ENCODE results near the gene GMFB.

Gene GMFB

DNA sequence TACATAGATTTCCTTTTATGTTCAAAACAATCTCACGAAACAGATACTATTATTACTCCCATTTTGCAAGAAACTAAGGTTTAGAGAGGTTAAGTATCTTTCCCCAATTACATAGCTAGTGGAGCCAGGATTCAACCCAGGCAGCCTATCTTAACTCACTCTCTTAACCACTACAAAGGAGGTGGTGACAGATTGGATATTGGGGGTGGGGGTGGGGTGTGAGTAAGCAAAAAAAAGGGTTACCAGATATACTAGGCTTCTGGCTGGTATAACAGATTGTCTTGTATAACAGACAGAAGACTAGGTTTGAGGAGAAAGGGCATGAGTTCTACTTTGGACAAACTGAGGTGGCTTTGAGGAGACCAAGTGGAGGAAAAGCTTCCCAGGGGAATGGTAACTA, 2.1 kb downstream of the GMFB start:
- H3K27ac Mint-ChIP-seq: peak overlapping the region; percentile 54
- ATAC-seq (ENCODE audit: low read depth): no peak
- H3K36me3 Mint-ChIP-seq: peaks cover 9% of the 10 kb centered on the region
- peak overlapping the region; percentile 93 for H3K4me3 Mint-ChIP-seq
- H3K4me1 Mint-ChIP-seq: peaks cover 49% of the 10 kb centered on the region
- H3K27me3 Mint-ChIP-seq: no peaks in the 10 kb centered on the region
- no peaks in the 10 kb centered on the region for H3K9me3 Mint-ChIP-seq
- no peak for DNase-seq (ENCODE audit: low spot score in 2 of 2)

GRCh38 chr14:54483846-54484245, 4.9 kb downstream of the GMFB start:
- H3K27ac Mint-ChIP-seq: peak overlapping the region; percentile 80
- DNase-seq (ENCODE audit: low spot score in 2 of 2) (no peak), ATAC-seq (ENCODE audit: low read depth) (no peak)
- peaks cover 41% of the 10 kb centered on the region for H3K4me1 Mint-ChIP-seq
- H3K36me3 Mint-ChIP-seq: peaks cover 9% of the 10 kb centered on the region
- no peaks in the 10 kb centered on the region for H3K27me3 Mint-ChIP-seq
- H3K9me3 Mint-ChIP-seq: no peaks in the 10 kb centered on the region
- peak overlapping the region; percentile 45 for H3K4me3 Mint-ChIP-seq

DNA sequence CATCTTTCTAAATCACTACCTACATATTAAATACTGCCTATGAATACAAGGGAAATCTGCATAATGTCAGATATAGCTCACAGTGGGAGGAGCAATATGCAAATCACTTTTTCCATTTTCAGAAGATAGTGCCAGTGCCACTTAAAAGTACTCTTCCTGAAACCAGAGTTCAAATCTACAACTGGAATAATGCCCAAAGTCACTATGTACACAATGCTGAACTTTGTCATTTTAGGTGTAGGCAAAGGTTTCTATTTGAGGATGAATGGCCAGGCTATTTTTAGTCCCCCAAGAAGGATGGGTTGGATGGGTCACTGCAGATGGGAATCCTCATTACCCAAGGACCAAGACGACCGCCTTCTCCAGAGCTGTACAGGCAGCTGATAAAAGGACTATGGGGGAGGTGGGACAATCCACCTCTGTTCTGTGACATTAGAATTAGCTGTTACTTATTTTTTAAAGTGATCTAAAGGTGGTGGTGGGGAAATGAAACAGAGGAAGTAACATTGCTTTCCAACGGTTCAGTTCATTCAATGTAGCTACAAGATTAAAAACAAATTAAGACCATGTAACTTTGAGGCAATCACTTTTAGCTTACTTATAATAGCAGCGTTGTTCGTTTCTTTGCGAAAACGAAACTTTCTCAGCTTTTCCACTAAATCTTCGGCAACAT, 5.6 kb downstream of the GMFB start:
- no peak for DNase-seq (ENCODE audit: low spot score in 2 of 2)
- peaks cover 39% of the 10 kb centered on the region for H3K4me1 Mint-ChIP-seq
- peaks cover 14% of the 10 kb centered on the region for H3K36me3 Mint-ChIP-seq
- peak overlapping the region; percentile 80 for H3K27ac Mint-ChIP-seq
- no peaks in the 10 kb centered on the region for H3K27me3 Mint-ChIP-seq
- ATAC-seq (ENCODE audit: low read depth): peak; percentile 77
- peak overlapping the region; percentile 45 for H3K4me3 Mint-ChIP-seq
- no peaks in the 10 kb centered on the region for H3K9me3 Mint-ChIP-seq

DNA sequence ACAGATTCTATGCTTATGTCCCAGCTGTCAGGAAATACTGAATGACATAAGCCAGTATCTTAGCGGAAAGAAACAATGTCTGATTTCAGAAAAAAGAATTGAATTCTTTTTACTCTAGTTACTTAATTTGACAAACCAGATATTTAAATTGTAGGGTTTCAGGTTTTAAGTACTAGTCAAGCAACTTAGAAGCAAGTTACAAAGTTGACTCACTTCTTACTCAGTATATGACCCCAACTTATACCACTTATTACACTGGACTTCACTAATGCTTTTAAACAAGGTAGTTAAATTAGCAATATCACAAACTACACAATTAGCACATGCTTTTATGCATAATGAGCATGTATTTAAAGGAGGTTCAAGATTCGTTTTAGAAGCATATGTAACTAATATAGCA, 7.1 kb downstream of the GMFB start:
- peaks cover 32% of the 10 kb centered on the region for H3K4me1 Mint-ChIP-seq
- DNase-seq (ENCODE audit: low spot score in 2 of 2): no peak

DNA sequence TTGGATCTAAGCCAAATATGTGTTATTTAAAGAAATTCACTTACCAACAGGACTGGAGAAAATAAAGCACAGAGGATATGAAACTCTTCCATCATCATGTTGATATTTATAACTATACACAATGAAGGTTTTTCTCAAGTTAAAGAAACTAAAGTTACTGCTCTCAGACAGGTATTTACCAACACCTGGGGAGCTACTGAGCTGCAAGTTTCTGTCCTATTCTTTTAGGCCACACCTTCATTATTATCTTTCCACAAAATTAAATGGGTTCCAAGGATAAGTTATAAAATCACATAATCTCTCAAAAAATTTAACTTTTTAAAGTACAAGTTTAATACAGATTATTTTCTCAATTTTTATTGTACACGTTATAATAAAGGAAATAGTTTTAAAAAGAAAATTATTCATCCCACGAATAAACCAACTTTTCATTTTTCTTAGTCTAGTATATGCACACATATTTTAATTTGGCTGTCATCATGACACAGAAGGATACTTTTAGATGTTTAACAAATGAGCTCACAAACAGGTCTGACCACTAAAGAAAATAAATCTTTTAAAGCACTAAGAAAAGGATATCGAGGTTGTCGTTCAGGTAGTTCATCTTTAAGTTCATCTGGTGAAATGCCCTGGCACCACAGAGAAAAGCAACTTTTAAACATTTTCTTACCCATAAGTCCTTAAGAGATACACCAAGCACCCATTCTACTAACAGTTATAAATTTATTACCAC, 7.8 kb downstream of the GMFB start:
- no peaks in the 10 kb centered on the region for H3K9me3 Mint-ChIP-seq
- no peak overlapping the region for H3K4me3 Mint-ChIP-seq
- ATAC-seq (ENCODE audit: low read depth): no peak
- peaks cover 15% of the 10 kb centered on the region for H3K36me3 Mint-ChIP-seq
- H3K27ac Mint-ChIP-seq: no peak overlapping the region
- H3K27me3 Mint-ChIP-seq: no peaks in the 10 kb centered on the region
- no peak for DNase-seq (ENCODE audit: low spot score in 2 of 2)
- H3K4me1 Mint-ChIP-seq: peaks cover 26% of the 10 kb centered on the region

More for the DNA sequence above, 7.1 kb downstream of the GMFB start:
- H3K27ac Mint-ChIP-seq: peak overlapping the region; percentile 47
- no peak overlapping the region for H3K4me3 Mint-ChIP-seq
- H3K27me3 Mint-ChIP-seq: no peaks in the 10 kb centered on the region
- ATAC-seq (ENCODE audit: low read depth): no peak
- H3K9me3 Mint-ChIP-seq: no peaks in the 10 kb centered on the region
- peaks cover 13% of the 10 kb centered on the region for H3K36me3 Mint-ChIP-seq

DNA sequence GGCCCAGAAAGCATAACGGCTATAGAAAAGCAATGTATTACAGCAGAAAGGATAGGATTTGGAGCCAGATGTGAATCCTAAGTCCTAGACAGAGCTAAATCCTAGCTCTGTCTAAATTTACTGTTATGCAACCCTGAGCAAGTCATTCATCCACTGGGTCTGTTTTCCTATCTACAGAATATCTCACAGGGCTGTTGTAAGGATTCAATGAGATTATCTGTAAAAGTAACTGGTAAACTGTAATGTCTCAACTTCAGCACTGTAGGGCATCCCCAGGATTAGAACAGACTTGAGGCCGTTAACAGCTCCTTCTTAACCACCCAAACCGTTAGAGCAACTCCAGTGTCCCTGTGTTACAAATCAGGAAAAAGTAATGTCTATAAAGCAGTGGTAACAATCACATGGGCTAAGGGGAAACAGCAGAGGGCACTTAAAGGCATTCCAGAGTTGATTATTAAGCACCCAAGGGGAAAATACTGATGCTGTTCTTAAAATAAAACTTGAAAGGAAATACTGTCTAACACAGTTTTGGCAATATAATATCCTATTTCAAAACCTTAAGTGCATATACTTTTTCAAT, 10.1 kb downstream of the GMFB start:
- Mint-ChIP-seq H3K36me3 (peaks cover 25% of the 10 kb centered on the region), H3K27me3 (no peaks in the 10 kb centered on the region), H3K9me3 (no peaks in the 10 kb centered on the region), H3K4me3 (no peak overlapping the region), H3K27ac (no peak overlapping the region), H3K4me1 (peaks cover 12% of the 10 kb centered on the region)
- no peak for DNase-seq (ENCODE audit: low spot score in 2 of 2)
- no peak for ATAC-seq (ENCODE audit: low read depth)

DNA sequence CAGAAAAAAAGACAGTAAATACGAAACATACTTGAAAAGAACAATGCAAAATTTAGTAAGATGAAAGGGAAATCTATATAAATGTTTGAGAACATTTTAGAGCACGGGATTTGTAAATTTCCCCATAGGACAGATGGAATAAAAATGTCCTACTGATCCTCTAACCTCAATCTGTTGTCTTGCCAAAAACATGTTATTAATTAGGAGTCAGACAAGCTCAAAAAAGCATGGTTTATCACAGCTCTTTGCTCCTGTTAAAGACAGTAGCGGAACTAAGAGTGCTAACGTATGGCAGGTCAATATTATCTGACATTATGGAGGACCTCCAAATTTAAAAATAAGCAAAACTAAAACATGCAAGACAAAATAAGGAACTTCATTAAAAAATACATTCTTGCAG, 12.9 kb downstream of the GMFB start:
- Mint-ChIP-seq H3K27ac (peak overlapping the region; percentile 63), H3K4me1 (peaks cover 3% of the 10 kb centered on the region), H3K9me3 (no peaks in the 10 kb centered on the region), H3K27me3 (no peaks in the 10 kb centered on the region), H3K4me3 (no peak overlapping the region), H3K36me3 (peaks cover 19% of the 10 kb centered on the region)
- ATAC-seq (ENCODE audit: low read depth): no peak
- no peak for DNase-seq (ENCODE audit: low spot score in 2 of 2)

DNA sequence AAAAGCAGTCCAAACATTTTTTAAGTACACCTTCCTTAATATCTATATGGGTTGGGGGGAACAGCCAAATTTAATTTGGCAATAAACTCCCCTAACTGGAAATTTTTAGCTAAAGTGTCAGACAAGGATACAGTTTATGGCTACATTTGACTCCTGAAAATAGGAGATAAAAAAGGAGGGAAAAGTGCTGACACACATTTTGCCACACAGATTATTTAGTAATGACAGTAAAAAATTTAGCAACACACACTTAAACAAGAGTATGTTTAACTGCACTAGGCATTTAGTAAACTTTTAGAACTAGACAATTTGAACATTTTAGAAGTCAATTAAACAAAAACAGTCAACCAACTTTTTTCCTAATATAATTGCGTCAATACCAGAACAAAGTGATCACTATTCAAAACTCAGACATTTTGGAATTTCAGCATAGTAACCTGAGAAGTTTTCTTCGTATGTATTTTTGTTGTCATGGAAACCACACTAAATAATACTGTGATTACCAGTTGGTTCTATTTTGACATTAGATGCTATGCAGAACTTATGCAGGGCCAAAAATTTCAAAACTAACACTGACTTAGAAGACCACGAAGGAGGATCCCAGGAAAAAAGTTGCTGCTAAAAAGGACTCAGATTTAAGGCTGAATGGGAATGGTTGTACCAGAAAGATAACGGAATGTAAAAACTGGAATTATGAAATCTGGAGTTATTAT, 13.4 kb downstream of the GMFB start:
- H3K27me3 Mint-ChIP-seq: no peaks in the 10 kb centered on the region
- H3K27ac Mint-ChIP-seq: peak overlapping the region; percentile 63
- H3K4me1 Mint-ChIP-seq: peaks cover 3% of the 10 kb centered on the region
- H3K9me3 Mint-ChIP-seq: no peaks in the 10 kb centered on the region
- peaks cover 21% of the 10 kb centered on the region for H3K36me3 Mint-ChIP-seq
- DNase-seq (ENCODE audit: low spot score in 2 of 2): no peak
- no peak overlapping the region for H3K4me3 Mint-ChIP-seq
- no peak for ATAC-seq (ENCODE audit: low read depth)

DNA sequence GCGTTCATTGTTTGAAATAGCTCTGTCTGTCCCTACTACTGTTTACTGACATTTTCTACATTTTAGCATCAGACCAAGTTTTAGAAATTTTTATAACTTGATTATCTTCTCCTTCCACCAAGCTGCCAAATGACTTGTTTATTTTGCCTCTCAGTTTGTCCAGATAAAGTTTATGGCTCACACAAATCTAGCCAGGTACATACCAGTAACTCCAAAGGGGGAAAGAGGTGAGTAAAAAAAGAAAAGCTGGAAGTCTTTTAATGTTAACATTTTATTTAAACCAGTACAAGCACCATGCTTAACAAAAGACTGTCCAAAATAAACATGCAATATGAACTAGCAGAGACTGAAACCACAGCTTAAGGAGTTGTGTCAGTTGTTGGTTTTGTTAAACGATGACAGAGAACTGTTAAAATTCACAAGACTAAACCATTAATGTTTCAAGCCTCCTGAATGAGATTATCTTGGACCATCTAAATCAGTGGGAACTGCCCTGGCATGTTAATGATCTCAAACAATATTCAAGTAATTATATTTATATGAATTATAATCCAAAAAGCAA, 14.5 kb downstream of the GMFB start:
- H3K27me3 Mint-ChIP-seq: no peaks in the 10 kb centered on the region
- no peak overlapping the region for H3K27ac Mint-ChIP-seq
- ATAC-seq (ENCODE audit: low read depth) (no peak), DNase-seq (ENCODE audit: low spot score in 2 of 2) (no peak)
- no peak overlapping the region for H3K4me3 Mint-ChIP-seq
- H3K9me3 Mint-ChIP-seq: no peaks in the 10 kb centered on the region
- peaks cover 21% of the 10 kb centered on the region for H3K36me3 Mint-ChIP-seq
- H3K4me1 Mint-ChIP-seq: peaks cover 3% of the 10 kb centered on the region

GRCh38 chr14:54472315-54472714, 16.5 kb downstream of the GMFB start:
- ATAC-seq (ENCODE audit: low read depth): no peak
- no peak for DNase-seq (ENCODE audit: low spot score in 2 of 2)
- Mint-ChIP-seq H3K27me3 (no peaks in the 10 kb centered on the region), H3K4me1 (peaks cover 3% of the 10 kb centered on the region), H3K4me3 (no peak overlapping the region), H3K36me3 (peaks cover 21% of the 10 kb centered on the region), H3K27ac (no peak overlapping the region), H3K9me3 (peaks cover 5% of the 10 kb centered on the region)

DNA sequence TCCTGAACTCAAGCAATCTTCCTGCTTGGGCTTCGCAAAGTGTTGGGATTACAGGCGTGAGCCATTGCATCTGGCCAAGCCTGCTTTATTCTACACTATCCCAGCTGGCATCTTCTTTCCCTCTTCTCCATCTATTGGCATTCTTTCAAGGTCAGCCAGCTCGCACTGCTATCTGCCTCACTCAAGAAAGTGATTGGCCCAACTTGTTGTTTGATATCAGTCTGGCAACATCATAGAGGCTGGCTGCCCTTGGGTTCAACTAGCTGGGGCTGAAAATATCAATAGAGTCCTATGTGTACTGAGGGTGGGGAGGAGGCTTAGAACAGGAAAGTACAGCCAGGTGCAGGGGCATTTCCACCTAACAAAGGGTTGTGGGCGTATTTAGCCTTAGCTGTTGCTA, 17.1 kb downstream of the GMFB start:
- peaks cover 24% of the 10 kb centered on the region for H3K36me3 Mint-ChIP-seq
- ATAC-seq (ENCODE audit: low read depth) (no peak), DNase-seq (ENCODE audit: low spot score in 2 of 2) (no peak)
- peaks cover 3% of the 10 kb centered on the region for H3K4me1 Mint-ChIP-seq
- no peak overlapping the region for H3K4me3 Mint-ChIP-seq
- no peaks in the 10 kb centered on the region for H3K27me3 Mint-ChIP-seq
- peaks cover 8% of the 10 kb centered on the region for H3K9me3 Mint-ChIP-seq
- H3K27ac Mint-ChIP-seq: no peak overlapping the region

- peaks cover 20% of the 10 kb centered on the region for H3K36me3 Mint-ChIP-seq
- no peak for DNase-seq (ENCODE audit: low spot score in 2 of 2)
- H3K4me3 Mint-ChIP-seq: no peak overlapping the region
- peaks cover 2% of the 10 kb centered on the region for H3K4me1 Mint-ChIP-seq
- H3K27me3 Mint-ChIP-seq: no peaks in the 10 kb centered on the region
- ATAC-seq (ENCODE audit: low read depth): no peak
- H3K27ac Mint-ChIP-seq: no peak overlapping the region
- H3K9me3 Mint-ChIP-seq: peaks cover 8% of the 10 kb centered on the region
Measured at GRCh38 chr14:54470701-54471100, 18.1 kb downstream of the GMFB start.

GRCh38 chr14:54467280-54467679, 21.5 kb downstream of the GMFB start:
- Mint-ChIP-seq H3K27ac (no peak overlapping the region), H3K36me3 (peaks cover 11% of the 10 kb centered on the region), H3K27me3 (no peaks in the 10 kb centered on the region), H3K9me3 (peaks cover 8% of the 10 kb centered on the region), H3K4me3 (no peak overlapping the region), H3K4me1 (no peaks in the 10 kb centered on the region)
- no peak for ATAC-seq (ENCODE audit: low read depth)
- DNase-seq (ENCODE audit: low spot score in 2 of 2): no peak

DNA sequence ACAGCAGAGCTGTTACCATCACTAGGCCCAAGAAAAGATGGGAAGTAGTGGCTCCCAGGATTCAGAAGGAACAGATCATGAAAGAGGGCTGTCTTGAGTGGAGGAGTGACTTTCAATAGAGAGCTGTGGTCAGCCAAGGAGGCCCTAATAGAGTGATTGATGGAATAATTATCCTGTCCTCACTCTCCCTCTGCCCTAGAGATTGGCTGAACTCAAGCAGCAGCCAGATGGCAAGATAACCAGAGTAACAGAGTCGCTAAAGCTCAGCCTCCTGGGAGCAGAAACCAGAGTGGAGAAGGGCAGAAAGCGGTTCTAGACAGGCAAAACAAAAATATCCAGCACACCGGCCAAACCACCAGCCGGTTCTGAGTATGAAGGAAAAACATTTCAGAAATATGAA, 23.1 kb downstream of the GMFB start:
- peaks cover 8% of the 10 kb centered on the region for H3K9me3 Mint-ChIP-seq

More for the DNA sequence above, 23.1 kb downstream of the GMFB start:
- Mint-ChIP-seq H3K27ac (no peak overlapping the region), H3K4me1 (no peaks in the 10 kb centered on the region), H3K27me3 (no peaks in the 10 kb centered on the region), H3K4me3 (no peak overlapping the region), H3K36me3 (peaks cover 11% of the 10 kb centered on the region)
- ATAC-seq (ENCODE audit: low read depth) (no peak), DNase-seq (ENCODE audit: low spot score in 2 of 2) (no peak)
